MG63 (cell line): ENCODE results near the gene ZWINT. TPM values are rescaled to one million over a fixed set of nuclear protein-coding genes. Genes with fewer than 3 reads are reported as not detected.
A peak's percentile ranks its signal among the peaks of the same experiment; 100 is the strongest.

Source experiments
- DNase-seq: peaks from one replicate; pipeline ENCODE4 v3.0.0-alpha.2; 2020
- H3K27me3 ChIP-seq: fragments of 250-450 bp; sonication (Bioruptor Pico); 2 replicates; pipeline ENCODE4 v1.5.1; 2020; ENCODE audit warnings: mild to moderate bottlenecking, moderate library complexity
- H3K36me3 ChIP-seq: fragments of 250-450 bp; sonication (Bioruptor Pico); 2 replicates; pipeline ENCODE4 v1.5.1; 2020; ENCODE audit warnings: mild to moderate bottlenecking, moderate library complexity
- H3K4me3 ChIP-seq: fragments of 250-450 bp; sonication (Bioruptor Pico); 2 replicates; pipeline ENCODE4 v1.5.1; 2020; ENCODE audit warnings: mild to moderate bottlenecking, moderate library complexity
- H3K9me3 ChIP-seq: fragments of 250-450 bp; sonication (Bioruptor Pico); 2 replicates; pipeline ENCODE4 v1.5.1; 2020; ENCODE audit warnings: mild to moderate bottlenecking, moderate library complexity
- total RNA-seq: library from RNA; depleted of rRNA; stranded (reverse); fragments of >200 nt; shearing (Covaris generic); gene quantifications from 2 replicates; pipeline ENCODE4 v1.2.3, GENCODE V29; 2014; ENCODE audit warnings: low replicate concordance; rRNA removed

The ZWINT gene
- total RNA-seq = 48.0 and 78.9 TPM in 2 replicates

DNA sequence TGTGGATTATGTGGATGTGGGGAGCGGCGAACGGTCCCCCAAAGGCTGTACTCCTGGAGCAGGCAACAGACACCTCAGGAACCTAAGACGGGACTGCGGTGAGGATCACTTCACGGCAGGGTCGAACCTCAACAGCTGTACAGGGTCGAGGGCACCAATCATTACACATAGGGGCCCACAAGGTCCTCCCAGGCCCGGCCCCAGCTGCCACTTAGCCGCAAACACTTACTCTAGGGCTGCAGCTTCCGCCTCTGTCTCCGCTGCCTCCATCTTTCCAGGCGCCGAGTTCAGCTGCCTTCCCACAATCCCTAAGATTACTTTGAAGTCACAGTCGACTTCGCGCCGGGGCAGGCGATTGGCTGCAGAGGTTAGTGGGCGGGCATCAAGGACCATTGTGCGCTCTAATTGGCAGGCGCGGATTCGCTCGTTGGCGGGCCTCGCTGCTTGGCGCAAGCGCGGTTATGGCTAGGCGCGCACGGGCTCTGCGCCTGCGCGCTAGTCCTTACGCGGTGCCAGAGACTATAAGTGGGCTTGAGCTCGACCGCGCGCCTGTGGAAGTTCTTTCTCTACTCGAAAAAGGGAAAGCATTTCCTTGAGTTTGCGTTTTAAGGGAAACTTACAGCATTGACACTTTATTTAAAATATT is at the start of gene ZWINT:
Gene ZWINT (minus strand): TSS at position 293 of the 646 bp plus-strand sequence. CDS start 23 bp downstream, at position 270.
- peak; percentile 95 for DNase-seq
- H3K9me3 ChIP-seq = no peaks in the 10 kb centered on the region; the same call in 1 of the 2 replicates

DNA sequence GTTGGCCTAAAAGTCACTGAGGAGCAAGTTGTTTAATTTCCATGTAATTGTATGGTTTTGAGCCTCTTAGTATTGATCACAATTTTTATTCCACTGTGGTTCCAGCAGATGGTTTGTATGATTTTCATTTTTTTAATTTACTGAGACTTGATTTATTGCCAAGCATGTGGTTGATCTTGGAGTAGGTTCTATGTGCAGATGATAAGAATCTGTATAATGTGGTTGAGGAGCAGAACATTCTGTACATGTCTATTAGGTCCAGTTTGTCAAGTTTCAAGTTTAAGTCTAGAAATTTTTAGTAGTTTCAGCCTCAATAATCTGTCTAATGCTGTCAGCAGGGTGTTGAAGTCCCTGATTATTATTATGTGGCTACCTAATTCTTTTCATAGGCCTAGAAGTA is 22.7 kb upstream of the ZWINT start:
- Histone ChIP-seq H3K9me3 (no peaks in the 10 kb centered on the region), H3K4me3 (no peak overlapping the region), H3K36me3 (no peaks in the 10 kb centered on the region), H3K27me3 (no peaks in the 10 kb centered on the region)
- DNase-seq = no peak

More for the DNA sequence above, at the start of gene ZWINT:
- H3K27me3 ChIP-seq = no peaks in the 10 kb centered on the region
- H3K4me3 ChIP-seq = peak within 1 kb of the TSS; percentile 85
- H3K36me3 ChIP-seq = peaks cover 19% of the 10 kb centered on the region

GRCh38 chr10:56370217-56371113 is 9.4 kb upstream of the ZWINT start:
- no peak for DNase-seq
- no peaks in the 10 kb centered on the region for H3K36me3 ChIP-seq
- H3K4me3 ChIP-seq = no peak overlapping the region
- H3K27me3 ChIP-seq = no peaks in the 10 kb centered on the region
- peaks cover 15% of the 10 kb centered on the region for H3K9me3 ChIP-seq

GRCh38 chr10:56360583-56360966 is 484 bp downstream of the ZWINT start:
- Histone ChIP-seq H3K36me3 (peaks cover 20% of the 10 kb centered on the region), H3K9me3 (no peaks in the 10 kb centered on the region; the same call in 1 of the 2 replicates), H3K4me3 (peak overlapping the region; percentile 85), H3K27me3 (no peaks in the 10 kb centered on the region)
- DNase-seq = no peak

DNA sequence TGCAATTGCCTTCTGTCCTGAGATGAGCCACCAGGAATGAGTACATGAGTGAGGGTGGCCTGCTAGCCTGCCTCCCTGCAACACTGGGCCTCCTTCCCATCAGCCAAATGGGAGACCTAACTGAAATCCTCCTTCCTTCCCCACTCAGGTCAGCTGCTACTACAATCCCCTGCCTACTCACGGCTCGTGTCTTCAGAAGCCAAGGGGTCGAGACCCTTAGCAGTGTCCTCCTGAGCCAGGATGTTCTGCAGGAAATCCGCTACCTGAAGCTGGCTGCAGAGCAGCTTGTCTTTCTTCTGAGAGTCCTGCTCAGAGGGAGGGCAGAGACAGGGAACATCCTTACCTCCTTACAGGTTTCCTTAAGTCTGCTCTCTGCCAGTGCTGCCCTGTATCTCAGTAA is 1.2 kb downstream of the ZWINT start:
- DNase-seq = no peak
- peaks cover 23% of the 10 kb centered on the region for H3K36me3 ChIP-seq
- peak overlapping the region; percentile 85 for H3K4me3 ChIP-seq
- H3K9me3 ChIP-seq = no peaks in the 10 kb centered on the region; the same call in 1 of the 2 replicates
- H3K27me3 ChIP-seq = no peaks in the 10 kb centered on the region

GRCh38 chr10:56357018-56357417 is 4.0 kb downstream of the ZWINT start:
- no peaks in the 10 kb centered on the region; the same call in 1 of the 2 replicates for H3K9me3 ChIP-seq
- H3K4me3 ChIP-seq = no peak overlapping the region
- no peak for DNase-seq
- H3K36me3 ChIP-seq = peaks cover 23% of the 10 kb centered on the region
- no peaks in the 10 kb centered on the region for H3K27me3 ChIP-seq

DNA sequence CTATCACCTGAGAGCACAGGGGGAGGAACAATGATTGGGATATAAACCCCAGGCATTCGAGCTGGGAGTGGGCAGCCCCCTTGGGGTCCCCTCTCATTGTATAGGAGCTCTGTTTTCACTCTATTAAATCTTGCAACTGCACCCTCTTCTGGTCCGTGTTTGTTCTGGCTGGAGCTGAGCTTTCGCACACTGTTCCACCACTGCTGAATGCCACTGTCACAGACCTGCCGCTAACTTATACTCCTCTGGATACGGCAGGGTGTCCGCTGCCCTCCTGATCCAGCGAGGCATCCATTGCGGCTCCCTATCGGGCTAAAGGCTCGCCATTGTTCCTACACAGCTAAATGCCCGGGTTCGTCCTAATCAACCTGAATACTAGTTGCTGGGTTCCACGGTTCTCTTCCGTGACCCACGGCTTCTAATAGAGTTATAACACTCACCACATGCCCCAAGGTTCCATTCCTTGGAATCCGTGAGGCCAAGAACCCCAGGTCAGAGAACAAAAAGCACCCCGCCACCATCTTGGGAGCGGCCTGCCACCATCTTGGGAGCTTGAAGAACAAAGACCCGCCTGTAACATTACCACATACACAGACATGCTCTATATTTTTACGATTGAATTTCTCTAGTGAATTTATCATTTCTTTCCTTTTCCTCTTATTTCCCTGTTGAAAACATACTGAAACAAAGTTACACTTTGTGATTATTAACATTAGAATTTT is 9.0 kb downstream of the ZWINT start:
- no peak for DNase-seq
- Histone ChIP-seq H3K9me3 (no peaks in the 10 kb centered on the region), H3K36me3 (peaks cover 5% of the 10 kb centered on the region; the same call in 1 of the 2 replicates), H3K4me3 (no peak overlapping the region), H3K27me3 (no peaks in the 10 kb centered on the region)

- Histone ChIP-seq H3K4me3 (no peak overlapping the region), H3K36me3 (no peaks in the 10 kb centered on the region), H3K9me3 (no peaks in the 10 kb centered on the region), H3K27me3 (no peaks in the 10 kb centered on the region)
- DNase-seq = no peak
These were observed 11.4 kb downstream of the ZWINT start for GRCh38 chr10:56349611-56350010.

- DNase-seq = no peak
- no peaks in the 10 kb centered on the region for H3K36me3 ChIP-seq
- H3K4me3 ChIP-seq = no peak overlapping the region
- no peaks in the 10 kb centered on the region for H3K27me3 ChIP-seq
- H3K9me3 ChIP-seq = no peaks in the 10 kb centered on the region
These were observed 13.0 kb downstream of the ZWINT start for GRCh38 chr10:56348101-56348500.

DNA sequence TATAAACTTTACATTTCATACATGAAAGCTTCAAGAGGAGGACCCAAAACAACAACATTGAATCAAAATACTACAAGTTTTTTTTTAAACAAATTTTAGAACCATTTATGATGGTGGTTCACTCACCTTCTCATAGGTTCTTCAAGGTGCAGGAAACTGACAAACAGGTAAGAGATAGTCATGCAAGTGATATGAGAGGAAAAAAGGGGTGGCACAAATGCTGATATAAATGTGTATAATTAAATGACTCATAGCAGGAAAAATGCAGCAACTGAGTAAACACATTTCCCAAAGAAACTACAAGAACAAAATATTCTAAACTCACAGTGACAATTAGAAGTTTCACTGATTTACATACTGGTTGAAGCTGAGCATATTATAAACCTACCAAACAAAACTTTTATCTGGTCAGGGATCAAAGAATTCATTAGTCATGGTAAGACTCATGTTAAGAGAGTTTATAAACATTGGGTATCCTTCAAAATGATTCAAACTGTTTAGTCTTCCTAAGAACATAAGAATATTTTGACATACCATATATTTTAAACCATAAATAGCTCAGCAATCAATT is 14.1 kb downstream of the ZWINT start:
- Histone ChIP-seq H3K36me3 (no peaks in the 10 kb centered on the region), H3K4me3 (no peak overlapping the region), H3K27me3 (no peaks in the 10 kb centered on the region), H3K9me3 (no peaks in the 10 kb centered on the region)
- no peak for DNase-seq

GRCh38 chr10:56341612-56342011 is 19.4 kb downstream of the ZWINT start:
- no peaks in the 10 kb centered on the region for H3K27me3 ChIP-seq
- no peak for DNase-seq
- H3K4me3 ChIP-seq = no peak overlapping the region

DNA sequence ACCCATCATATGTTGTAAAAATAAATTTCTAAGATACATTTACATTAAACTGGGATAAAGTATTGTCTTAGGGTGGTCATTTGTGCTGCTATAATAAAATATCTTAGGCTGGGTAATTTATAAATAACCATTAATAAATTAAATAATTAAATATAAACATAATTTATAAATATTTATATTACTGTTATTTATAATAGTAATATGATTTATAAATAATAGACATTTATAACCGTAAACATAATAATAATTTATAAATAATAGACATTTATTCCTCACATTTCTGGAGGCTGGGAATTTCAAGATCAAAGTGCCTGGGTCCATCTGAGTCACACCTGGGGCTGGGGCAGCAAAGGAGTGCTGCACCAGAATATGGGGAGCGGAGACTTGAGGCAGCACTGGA is 31.1 kb downstream of the ZWINT start:
- DNase-seq = no peak
- peaks cover 3% of the 10 kb centered on the region; the same call in 1 of the 2 replicates for H3K27me3 ChIP-seq
- no peaks in the 10 kb centered on the region for H3K9me3 ChIP-seq
- H3K4me3 ChIP-seq = no peak overlapping the region
- no peaks in the 10 kb centered on the region for H3K36me3 ChIP-seq

More at GRCh38 chr10:56341612-56342011, 19.4 kb downstream of the ZWINT start:
- Histone ChIP-seq H3K9me3 (no peaks in the 10 kb centered on the region), H3K36me3 (no peaks in the 10 kb centered on the region)

GRCh38 chr10:56327118-56327517 is 33.9 kb downstream of the ZWINT start:
- Histone ChIP-seq H3K4me3 (no peak overlapping the region), H3K36me3 (no peaks in the 10 kb centered on the region), H3K27me3 (peaks cover 4% of the 10 kb centered on the region; the same call in 1 of the 2 replicates), H3K9me3 (no peaks in the 10 kb centered on the region)
- DNase-seq = no peak

DNA sequence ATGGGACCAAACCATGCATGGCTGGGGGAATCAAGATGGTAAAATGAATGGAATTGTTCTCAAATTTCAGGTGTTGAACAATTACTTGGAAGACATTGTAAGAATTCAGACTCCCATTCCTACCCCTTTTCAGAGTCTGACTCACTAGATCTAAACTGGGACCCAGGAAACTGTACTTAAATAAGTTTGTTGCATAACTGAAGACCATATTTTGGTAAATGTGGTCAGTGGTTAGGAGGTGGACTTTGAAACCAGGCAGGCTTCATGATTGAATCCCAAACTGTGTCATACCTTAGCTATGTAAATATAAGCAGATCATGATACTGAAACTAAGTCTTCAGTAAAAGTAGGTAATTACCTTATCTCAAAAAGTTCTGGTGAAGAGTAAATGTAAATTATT is 41.7 kb downstream of the ZWINT start:
- Histone ChIP-seq H3K36me3 (no peaks in the 10 kb centered on the region), H3K27me3 (no peaks in the 10 kb centered on the region), H3K9me3 (no peaks in the 10 kb centered on the region), H3K4me3 (no peak overlapping the region)
- DNase-seq = no peak

GRCh38 chr10:56318816-56319215 is 42.2 kb downstream of the ZWINT start:
- H3K4me3 ChIP-seq = no peak overlapping the region
- H3K36me3 ChIP-seq = no peaks in the 10 kb centered on the region
- H3K9me3 ChIP-seq = no peaks in the 10 kb centered on the region
- no peak for DNase-seq
- H3K27me3 ChIP-seq = no peaks in the 10 kb centered on the region

DNA sequence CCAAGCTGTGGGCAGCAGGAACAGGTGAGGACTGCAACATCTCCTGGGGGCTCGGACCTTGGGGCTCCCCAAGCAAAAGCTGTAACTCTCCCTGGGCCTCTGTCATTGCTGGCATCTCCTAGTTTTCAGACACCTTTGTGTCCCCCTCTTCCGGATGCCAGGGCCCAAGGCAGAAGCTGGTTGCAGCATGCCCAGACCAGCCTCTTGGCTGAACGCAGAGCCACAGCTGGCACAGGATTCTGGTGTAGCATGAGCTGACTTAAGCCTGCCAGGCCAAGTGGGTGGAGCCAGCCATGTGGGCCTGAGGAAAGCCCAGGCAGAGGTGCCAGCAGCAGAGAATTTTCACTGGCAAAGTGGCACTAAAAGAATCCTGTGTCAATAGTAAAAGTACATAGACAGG is 43.5 kb downstream of the ZWINT start:
- H3K36me3 ChIP-seq = no peaks in the 10 kb centered on the region
- H3K9me3 ChIP-seq = no peaks in the 10 kb centered on the region
- H3K27me3 ChIP-seq = no peaks in the 10 kb centered on the region
- H3K4me3 ChIP-seq = no peak overlapping the region
- peak; percentile 66 for DNase-seq
